CD4-positive, alpha-beta T cell (primary cell): ENCODE measurements around the gene SDK2. TPM values are rescaled to one million over a fixed set of nuclear protein-coding genes. Genes with fewer than 3 reads are reported as not detected.

Experiments
- ATAC-seq: fragments of 200-7000 bp; cut with Tn5 transposase; one replicate; pipeline ENCODE4 v1.10.0; 2022; ENCODE audit warnings: mild to moderate bottlenecking; ENCODE audit not compliant: poor library complexity
- CTCF ChIA-PET: fragments of 350-600 bp; sonication (Branson Sonifier 250); formaldehyde crosslinking; loops from one replicate; lab custom pipeline; 2021; ENCODE audit warnings: antibody characterized with exemption, inconsistent platforms; lab: Charles Lee
- POLR2A ChIA-PET: fragments of 350-600 bp; sonication (Branson Sonifier 250); formaldehyde crosslinking; loops from one replicate; lab custom pipeline; 2021; ENCODE audit warnings: antibody characterized with exemption, inconsistent platforms; lab: Charles Lee
- DNase-seq, 14 experiments: peaks; one replicate each; pipeline ENCODE4 v3.0.0-alpha.2; 2013 to 2020; ENCODE audit warnings: mixed read lengths in 2 of 14
- H3K27ac ChIP-seq, 2 donors: one replicate each; pipeline versions ENCODE4 v1.5.1 to v1.7.0; 2013; ENCODE audit warnings: low read length in 2 of 2, low read depth in 1 of 2, mild to moderate bottlenecking in 1 of 2
- H3K27me3 ChIP-seq, 2 experiments: 1 replicate in 1 of 2; 2 replicates in 1 of 2; pipeline versions ENCODE4 v1.6.1 to v1.7.0; 2013; ENCODE audit warnings: low read length in 2 of 2, control low read depth in 1 of 2, mild to moderate bottlenecking in 1 of 2, moderate library complexity in 1 of 2; ENCODE audit not compliant: insufficient read depth in 2 of 2, control insufficient read depth in 1 of 2
- H3K36me3 ChIP-seq: one replicate; pipeline ENCODE4 v1.6.1; 2013; ENCODE audit warnings: low read length, control low read depth; ENCODE audit not compliant: insufficient read depth
- H3K4me1 ChIP-seq: one replicate; pipeline ENCODE4 v1.6.1; 2013; ENCODE audit warnings: low read length, control low read depth; ENCODE audit not compliant: insufficient read depth
- H3K4me3 ChIP-seq: one replicate; pipeline ENCODE4 v1.5.1; 2013; ENCODE audit warnings: mild to moderate bottlenecking, low read length, moderate library complexity
- H3K9me3 ChIP-seq, 2 experiments: 1 replicate in 1 of 2; 2 replicates in 1 of 2; pipeline versions ENCODE4 v1.6.1 to v1.7.0; 2013; ENCODE audit warnings: low read length in 2 of 2, mild to moderate bottlenecking in 2 of 2, control low read depth in 1 of 2, moderate library complexity in 1 of 2; ENCODE audit not compliant: control insufficient read depth in 1 of 2, insufficient read depth in 1 of 2
- H3K27ac Mint-ChIP-seq: one replicate; pipeline ENCODE4 v1.8.0; 2020; ENCODE audit warnings: mixed read lengths
- H3K27me3 Mint-ChIP-seq: one replicate; pipeline ENCODE4 v1.8.0; 2021; ENCODE audit warnings: mixed read lengths
- H3K36me3 Mint-ChIP-seq: one replicate; pipeline ENCODE4 v1.8.0; 2021; ENCODE audit warnings: low read depth, mixed read lengths
- H3K4me1 Mint-ChIP-seq: one replicate; pipeline ENCODE4 v1.8.0; 2021; ENCODE audit warnings: low read depth, mixed read lengths
- H3K4me3 Mint-ChIP-seq: one replicate; pipeline ENCODE4 v1.8.0; 2020; ENCODE audit warnings: mild to moderate bottlenecking, mixed read lengths
- H3K9me3 Mint-ChIP-seq: one replicate; pipeline ENCODE4 v1.8.0; 2020; ENCODE audit warnings: mixed read lengths
- intact Hi-C, 2 experiments: fragments of 100-400 bp; cut with DNase I in 1 of 2; cut with micrococcal nuclease in 1 of 2; formaldehyde crosslinking; loops; one replicate each; pipeline versions ENCODE4 v1.15.1 to v1.9.0; 2023 to 2025; cut with DNase I, micrococcal nuclease
- total RNA-seq, 174 experiments: library from RNA in 2 of 174; stranded (reverse) in 2 of 174; gene quantifications; one replicate each; pipeline ENCODE4 v1.2.3 and lab custom pipeline; 2021 to 2026
- TF ChIP-seq, protein P1 (sequence below): fragments of 200-600 bp; IDR thresholded peaks from one replicate; pipeline ENCODE4 v1.8.0; 2022; ENCODE audit warnings: antibody characterized with exemption, mild to moderate bottlenecking

Gene SDK2
- total RNA-seq, 2 experiments from 2014 or later, result 8.1 to 8.2 TPM

DNA sequence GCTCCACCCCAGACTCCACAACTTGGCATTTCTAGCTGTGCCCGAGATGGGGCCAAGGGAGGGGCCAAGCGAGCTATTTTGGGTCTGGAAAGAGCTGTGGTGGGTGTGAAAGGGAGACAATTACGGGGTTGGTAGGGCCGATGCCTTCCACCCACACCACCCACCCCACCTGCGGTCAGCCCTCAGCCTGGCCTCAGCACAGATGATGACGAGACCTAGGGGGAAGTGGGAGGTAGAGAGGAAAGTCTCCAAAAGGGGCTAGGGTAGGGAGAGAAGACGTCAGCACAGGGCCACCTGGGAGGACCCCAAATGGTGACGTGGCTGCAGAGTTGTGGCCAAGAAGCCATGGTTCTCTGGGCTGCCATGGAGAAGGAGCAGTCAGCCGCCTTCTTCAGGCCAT lies 83.1 kb downstream of the SDK2 start:
- no peaks in the 10 kb centered on the region for H3K4me1 ChIP-seq

DNA sequence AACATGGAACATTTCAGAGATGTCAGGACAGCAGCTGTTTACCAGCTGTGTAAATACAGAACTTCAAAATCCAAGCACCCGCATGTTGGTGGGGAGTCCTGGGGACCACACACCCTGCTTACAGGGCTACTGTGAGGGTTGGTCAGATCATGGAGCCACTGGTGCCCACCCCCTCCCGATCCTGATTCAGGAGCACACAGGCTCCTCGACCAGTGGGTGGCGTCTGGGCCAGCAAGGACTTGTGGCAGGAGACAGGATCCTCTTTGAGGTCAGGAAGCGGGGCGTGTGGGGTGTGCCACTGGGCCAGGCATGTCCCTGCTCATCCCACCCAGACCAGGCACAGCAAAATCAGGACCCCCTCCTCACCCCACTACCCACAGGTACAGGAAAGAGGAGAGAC lies 83.6 kb downstream of the SDK2 start:
- Mint-ChIP-seq H3K27ac (no peak overlapping the region), H3K9me3 (no peaks in the 10 kb centered on the region), H3K36me3 (no peaks in the 10 kb centered on the region), H3K27me3 (no peaks in the 10 kb centered on the region), H3K4me3 (no peak overlapping the region), H3K4me1 (peaks cover 4% of the 10 kb centered on the region)
- Histone ChIP-seq H3K36me3 (no peaks in the 10 kb centered on the region), H3K27ac (no peak overlapping the region), H3K9me3 (no peaks in the 10 kb centered on the region), H3K27me3 (no peaks in the 10 kb centered on the region), H3K4me1 (no peaks in the 10 kb centered on the region), H3K4me3 (no peak overlapping the region)
- ChIA-PET POLR2A (interaction anchor here (1.5 kb wide), 1 partner anchor 30 kb away, joined by 4 read pairs; no protein-coding TSS in a partner anchor), CTCF (no interaction called here)
- intact Hi-C loops, result no loop called here
- DNase-seq, result no peak
- ATAC-seq, result no peak
- TF ChIP-seq, protein P1, sequence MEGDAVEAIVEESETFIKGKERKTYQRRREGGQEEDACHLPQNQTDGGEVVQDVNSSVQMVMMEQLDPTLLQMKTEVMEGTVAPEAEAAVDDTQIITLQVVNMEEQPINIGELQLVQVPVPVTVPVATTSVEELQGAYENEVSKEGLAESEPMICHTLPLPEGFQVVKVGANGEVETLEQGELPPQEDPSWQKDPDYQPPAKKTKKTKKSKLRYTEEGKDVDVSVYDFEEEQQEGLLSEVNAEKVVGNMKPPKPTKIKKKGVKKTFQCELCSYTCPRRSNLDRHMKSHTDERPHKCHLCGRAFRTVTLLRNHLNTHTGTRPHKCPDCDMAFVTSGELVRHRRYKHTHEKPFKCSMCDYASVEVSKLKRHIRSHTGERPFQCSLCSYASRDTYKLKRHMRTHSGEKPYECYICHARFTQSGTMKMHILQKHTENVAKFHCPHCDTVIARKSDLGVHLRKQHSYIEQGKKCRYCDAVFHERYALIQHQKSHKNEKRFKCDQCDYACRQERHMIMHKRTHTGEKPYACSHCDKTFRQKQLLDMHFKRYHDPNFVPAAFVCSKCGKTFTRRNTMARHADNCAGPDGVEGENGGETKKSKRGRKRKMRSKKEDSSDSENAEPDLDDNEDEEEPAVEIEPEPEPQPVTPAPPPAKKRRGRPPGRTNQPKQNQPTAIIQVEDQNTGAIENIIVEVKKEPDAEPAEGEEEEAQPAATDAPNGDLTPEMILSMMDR, result no peak

More for the DNA sequence above, 83.1 kb downstream of the SDK2 start:
- Mint-ChIP-seq H3K36me3 (no peaks in the 10 kb centered on the region), H3K4me1 (peaks cover 6% of the 10 kb centered on the region), H3K27me3 (no peaks in the 10 kb centered on the region), H3K9me3 (no peaks in the 10 kb centered on the region), H3K27ac (no peak overlapping the region), H3K4me3 (no peak overlapping the region)
- Histone ChIP-seq H3K4me3 (no peak overlapping the region), H3K9me3 (no peaks in the 10 kb centered on the region), H3K27me3 (no peaks in the 10 kb centered on the region), H3K27ac (no peak overlapping the region), H3K36me3 (no peaks in the 10 kb centered on the region)
- DNase-seq, result peak in 2 of 14 experiments; percentile 17 to 33
- ChIA-PET CTCF (no interaction called here), POLR2A (interaction anchor here (1.5 kb wide), 1 partner anchor 30 kb away, joined by 4 read pairs; no protein-coding TSS in a partner anchor)
- ATAC-seq, result no peak
- intact Hi-C loops, result no loop called here
- TF ChIP-seq, protein P1, result no peak

DNA sequence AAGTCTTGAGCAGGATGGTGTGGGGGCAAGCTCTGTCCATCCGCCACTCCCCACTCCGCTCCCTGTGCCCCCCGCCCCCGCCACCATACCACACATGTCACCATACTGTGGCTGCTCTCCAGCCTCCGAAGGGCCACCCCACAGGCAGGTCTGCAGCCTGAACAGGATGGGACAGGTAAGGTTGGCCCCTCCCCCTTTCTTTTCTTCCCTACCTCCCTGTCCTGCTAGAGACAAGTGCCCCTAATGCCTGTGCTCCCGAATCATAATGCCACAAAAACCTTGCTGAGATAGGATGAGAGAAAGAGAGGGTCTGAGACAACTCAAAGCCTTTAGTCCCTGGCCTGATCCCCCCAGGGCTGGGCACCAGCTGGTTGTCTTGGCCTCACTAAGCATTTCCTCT lies 84.7 kb downstream of the SDK2 start:
- ATAC-seq, result no peak
- Mint-ChIP-seq H3K9me3 (no peaks in the 10 kb centered on the region), H3K36me3 (no peaks in the 10 kb centered on the region), H3K4me3 (no peak overlapping the region), H3K4me1 (peaks cover 12% of the 10 kb centered on the region), H3K27ac (no peak overlapping the region), H3K27me3 (no peaks in the 10 kb centered on the region)
- H3K27ac ChIP-seq, result no peak overlapping the region
- peaks cover 0 to 7% of the 10 kb centered on the region in 2 experiments for H3K9me3 ChIP-seq
- ChIA-PET CTCF (no interaction called here), POLR2A (no interaction called here)
- TF ChIP-seq, protein P1, result no peak
- DNase-seq, result no peak
- intact Hi-C loops, result no loop called here
- no peaks in the 10 kb centered on the region for H3K4me1 ChIP-seq
- no peaks in the 10 kb centered on the region for H3K36me3 ChIP-seq
- H3K4me3 ChIP-seq, result no peak overlapping the region
- H3K27me3 ChIP-seq, result no peaks in the 10 kb centered on the region
